ENCODE measurements around the gene E2F8. TPM values are rescaled to one million over a fixed set of nuclear protein-coding genes. Genes with fewer than 3 reads are reported as not detected.

Gene E2F8
- total RNA-seq, 1 experiment from 2014 or later, result 19.5 TPM

DNA sequence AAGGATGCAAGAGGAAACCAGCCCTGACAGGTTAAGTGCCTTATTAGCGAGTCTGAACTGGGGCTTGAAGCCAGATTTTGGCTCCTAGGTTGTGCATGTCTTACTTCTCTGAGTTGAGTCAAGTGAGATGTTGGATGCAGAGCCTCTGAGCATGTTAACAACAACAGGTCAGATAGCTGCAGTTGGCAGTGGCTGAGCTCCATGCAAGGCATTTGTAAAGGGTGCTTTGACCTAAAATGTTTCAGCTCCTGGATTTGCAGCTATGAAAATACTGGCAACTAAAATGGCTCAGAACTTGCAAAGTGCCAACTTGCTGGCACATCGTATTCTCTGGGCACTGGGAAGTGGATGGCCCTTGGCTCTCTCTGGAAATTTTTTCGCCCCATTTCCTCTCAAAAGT, 22.5 kb downstream of the E2F8 start:
- POLR2A ChIA-PET (ENCODE audit: low non-redundant PET), result no interaction called here
- H3K36me3 ChIP-seq (ENCODE audit: insufficient read depth, low read length, poor library complexity, severe bottlenecking), result no peaks in the 10 kb centered on the region

DNA sequence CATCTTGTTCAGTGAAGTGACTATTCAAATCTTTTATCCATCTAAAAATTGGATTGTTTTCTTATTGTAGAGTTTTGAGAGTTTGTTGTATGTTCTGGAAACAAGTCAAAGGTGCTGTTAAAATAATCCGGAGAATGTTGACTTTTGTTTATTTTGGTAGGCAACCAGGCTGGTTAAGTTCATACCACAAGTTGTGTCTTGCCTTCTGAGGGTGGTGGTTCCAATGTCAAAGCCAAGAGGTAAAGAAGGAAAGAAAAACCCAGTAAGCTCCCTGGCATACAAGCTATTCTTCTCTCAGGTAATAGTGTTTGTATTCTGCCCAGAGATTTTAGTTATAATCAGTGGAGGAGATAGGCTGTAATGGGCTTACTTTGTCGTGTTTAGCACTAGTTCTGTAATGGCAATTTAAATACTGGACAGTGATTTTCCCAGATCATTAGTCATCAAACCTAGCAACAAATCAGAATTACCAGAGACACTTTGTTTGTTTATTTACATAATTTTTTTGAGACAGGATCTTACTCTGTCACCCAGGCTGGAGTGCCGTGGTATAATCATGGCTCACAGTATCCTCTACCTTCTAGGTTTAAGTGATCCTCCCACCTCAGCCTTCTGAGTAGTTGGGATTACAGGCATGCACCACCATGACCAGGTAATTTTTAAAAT, 23.9 kb downstream of the E2F8 start:
- BruUV-seq (replicated peaks), result no TSS peak
- Histone ChIP-seq H3K27me3 (replicated peaks; ENCODE audit: insufficient read depth, low read depth, low read length, poor library complexity) (peaks cover 3% of the 10 kb centered on the region), H3K4me3 (ENCODE audit: low read depth, low read length, poor library complexity, severe bottlenecking) (no peak overlapping the region), H3K36me3 (ENCODE audit: insufficient read depth, low read length, poor library complexity, severe bottlenecking) (no peaks in the 10 kb centered on the region), H3K27ac (ENCODE audit: low read depth, low read length, poor library complexity, severe bottlenecking) (no peak overlapping the region), H3K4me1 (ENCODE audit: insufficient read depth, low read length, poor library complexity, severe bottlenecking) (no peaks in the 10 kb centered on the region), H3K9me3 (ENCODE audit: low read depth, low read length, poor library complexity, severe bottlenecking) (no peaks in the 10 kb centered on the region)
- intact Hi-C loops (cut with micrococcal nuclease; ENCODE audit: unreplicated experiment), result no loop called here
- TF ChIP-seq, protein P1, sequence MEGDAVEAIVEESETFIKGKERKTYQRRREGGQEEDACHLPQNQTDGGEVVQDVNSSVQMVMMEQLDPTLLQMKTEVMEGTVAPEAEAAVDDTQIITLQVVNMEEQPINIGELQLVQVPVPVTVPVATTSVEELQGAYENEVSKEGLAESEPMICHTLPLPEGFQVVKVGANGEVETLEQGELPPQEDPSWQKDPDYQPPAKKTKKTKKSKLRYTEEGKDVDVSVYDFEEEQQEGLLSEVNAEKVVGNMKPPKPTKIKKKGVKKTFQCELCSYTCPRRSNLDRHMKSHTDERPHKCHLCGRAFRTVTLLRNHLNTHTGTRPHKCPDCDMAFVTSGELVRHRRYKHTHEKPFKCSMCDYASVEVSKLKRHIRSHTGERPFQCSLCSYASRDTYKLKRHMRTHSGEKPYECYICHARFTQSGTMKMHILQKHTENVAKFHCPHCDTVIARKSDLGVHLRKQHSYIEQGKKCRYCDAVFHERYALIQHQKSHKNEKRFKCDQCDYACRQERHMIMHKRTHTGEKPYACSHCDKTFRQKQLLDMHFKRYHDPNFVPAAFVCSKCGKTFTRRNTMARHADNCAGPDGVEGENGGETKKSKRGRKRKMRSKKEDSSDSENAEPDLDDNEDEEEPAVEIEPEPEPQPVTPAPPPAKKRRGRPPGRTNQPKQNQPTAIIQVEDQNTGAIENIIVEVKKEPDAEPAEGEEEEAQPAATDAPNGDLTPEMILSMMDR (conservative IDR thresholded peaks at IDR 0.05; ENCODE audit: low read depth, low read length), result no peak
- TF ChIP-seq EZH2 (IDR thresholded peaks at IDR 0.05; ENCODE audit: borderline replicate concordance, low read depth, low read length, poor library complexity, severe bottlenecking), result no peak
- ChIA-PET POLR2A (ENCODE audit: low non-redundant PET) (no interaction called here), CTCF (no interaction called here)
- DNase-seq (ENCODE audit: low spot score), result no peak

More for the DNA sequence above, 22.5 kb downstream of the E2F8 start:
- Histone ChIP-seq H3K9me3 (ENCODE audit: low read depth, low read length, poor library complexity, severe bottlenecking) (no peaks in the 10 kb centered on the region), H3K27ac (ENCODE audit: low read depth, low read length, poor library complexity, severe bottlenecking) (no peak overlapping the region), H3K27me3 (replicated peaks; ENCODE audit: insufficient read depth, low read depth, low read length, poor library complexity) (no peaks in the 10 kb centered on the region), H3K4me1 (ENCODE audit: insufficient read depth, low read length, poor library complexity, severe bottlenecking) (no peaks in the 10 kb centered on the region), H3K4me3 (ENCODE audit: low read depth, low read length, poor library complexity, severe bottlenecking) (no peak overlapping the region)
- BruUV-seq (replicated peaks), result no TSS peak
- TF ChIP-seq, protein P1 (conservative IDR thresholded peaks at IDR 0.05; ENCODE audit: low read depth, low read length), result no peak
- no peak for TF ChIP-seq EZH2 (IDR thresholded peaks at IDR 0.05; ENCODE audit: borderline replicate concordance, low read depth, low read length, poor library complexity, severe bottlenecking)
- intact Hi-C loops (cut with micrococcal nuclease; ENCODE audit: unreplicated experiment), result no loop called here
- CTCF ChIA-PET, result no interaction called here
- no peak for DNase-seq (ENCODE audit: low spot score)

DNA sequence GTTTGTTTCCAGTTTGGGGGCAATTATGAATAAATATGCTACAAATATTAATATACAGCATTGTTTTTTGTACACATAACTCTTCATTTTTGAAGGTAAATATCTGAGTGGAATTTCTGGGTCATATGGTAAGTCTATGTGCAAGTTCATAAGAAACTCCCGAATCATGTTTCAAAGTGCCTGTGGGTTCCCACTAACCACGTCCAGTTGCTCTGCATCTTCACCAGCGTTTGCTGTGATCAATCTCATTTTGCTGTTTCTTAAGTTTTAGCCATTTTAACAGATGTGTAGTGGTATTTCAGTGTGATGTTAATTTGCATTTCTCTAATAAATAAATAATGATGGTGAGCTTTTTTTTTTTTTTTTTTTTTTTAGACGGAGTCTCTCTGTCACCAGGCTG, 24.7 kb downstream of the E2F8 start:
- no peaks in the 10 kb centered on the region for H3K9me3 ChIP-seq (ENCODE audit: low read depth, low read length, poor library complexity, severe bottlenecking)
- BruUV-seq (replicated peaks), result no TSS peak
- peaks cover 3% of the 10 kb centered on the region for H3K27me3 ChIP-seq (replicated peaks; ENCODE audit: insufficient read depth, low read depth, low read length, poor library complexity)
- no peak overlapping the region for H3K27ac ChIP-seq (ENCODE audit: low read depth, low read length, poor library complexity, severe bottlenecking)
- no peaks in the 10 kb centered on the region for H3K4me1 ChIP-seq (ENCODE audit: insufficient read depth, low read length, poor library complexity, severe bottlenecking)
- no peak for TF ChIP-seq EZH2 (IDR thresholded peaks at IDR 0.05; ENCODE audit: borderline replicate concordance, low read depth, low read length, poor library complexity, severe bottlenecking)
- TF ChIP-seq, protein P1 (conservative IDR thresholded peaks at IDR 0.05; ENCODE audit: low read depth, low read length), result no peak
- no peaks in the 10 kb centered on the region for H3K36me3 ChIP-seq (ENCODE audit: insufficient read depth, low read length, poor library complexity, severe bottlenecking)
- intact Hi-C loops (cut with micrococcal nuclease; ENCODE audit: unreplicated experiment), result no loop called here
- ChIA-PET CTCF (no interaction called here), POLR2A (ENCODE audit: low non-redundant PET) (no interaction called here)
- DNase-seq (ENCODE audit: low spot score), result no peak
- no peak overlapping the region for H3K4me3 ChIP-seq (ENCODE audit: low read depth, low read length, poor library complexity, severe bottlenecking)

Measured in A673 (cell line).